Neural progenitor cell (in vitro differentiated cells): Measurements from ENCODE around the gene ZNF638.

Experiments
- EZH2 ChIP-seq: fragments of 200-600 bp; sonication (generic); IDR thresholded peaks from 2 replicates; pipeline ENCODE4 v1.6.1; 2017; ENCODE audit warnings: antibody characterized with exemption, mild to moderate bottlenecking, moderate library complexity
- TF ChIP-seq, protein P1 (sequence below): fragments of 200-600 bp; sonication (generic); IDR thresholded peaks from 2 replicates; pipeline ENCODE4 v1.5.1; 2017; ENCODE audit warnings: antibody characterized with exemption, mild to moderate bottlenecking

DNA sequence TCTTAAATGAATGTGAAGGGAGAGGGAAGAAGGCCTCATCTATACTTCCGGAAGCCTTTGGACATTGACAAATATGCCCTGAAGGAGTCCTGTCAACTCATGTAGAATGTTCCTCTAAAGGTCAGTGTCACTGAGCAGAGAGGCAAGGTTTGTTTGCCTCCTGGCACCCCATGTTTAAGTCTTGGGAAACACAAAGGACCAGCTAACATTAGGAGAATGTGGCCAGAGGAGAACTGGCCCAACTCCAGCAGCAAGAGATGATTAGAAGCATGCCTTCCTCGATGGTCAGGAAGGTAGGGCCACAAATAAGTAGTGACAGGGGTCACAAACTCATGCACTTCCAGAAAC is 127.5 kb downstream of the ZNF638 start:
- TF ChIP-seq, protein P1, sequence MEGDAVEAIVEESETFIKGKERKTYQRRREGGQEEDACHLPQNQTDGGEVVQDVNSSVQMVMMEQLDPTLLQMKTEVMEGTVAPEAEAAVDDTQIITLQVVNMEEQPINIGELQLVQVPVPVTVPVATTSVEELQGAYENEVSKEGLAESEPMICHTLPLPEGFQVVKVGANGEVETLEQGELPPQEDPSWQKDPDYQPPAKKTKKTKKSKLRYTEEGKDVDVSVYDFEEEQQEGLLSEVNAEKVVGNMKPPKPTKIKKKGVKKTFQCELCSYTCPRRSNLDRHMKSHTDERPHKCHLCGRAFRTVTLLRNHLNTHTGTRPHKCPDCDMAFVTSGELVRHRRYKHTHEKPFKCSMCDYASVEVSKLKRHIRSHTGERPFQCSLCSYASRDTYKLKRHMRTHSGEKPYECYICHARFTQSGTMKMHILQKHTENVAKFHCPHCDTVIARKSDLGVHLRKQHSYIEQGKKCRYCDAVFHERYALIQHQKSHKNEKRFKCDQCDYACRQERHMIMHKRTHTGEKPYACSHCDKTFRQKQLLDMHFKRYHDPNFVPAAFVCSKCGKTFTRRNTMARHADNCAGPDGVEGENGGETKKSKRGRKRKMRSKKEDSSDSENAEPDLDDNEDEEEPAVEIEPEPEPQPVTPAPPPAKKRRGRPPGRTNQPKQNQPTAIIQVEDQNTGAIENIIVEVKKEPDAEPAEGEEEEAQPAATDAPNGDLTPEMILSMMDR: no peak
- no peak for TF ChIP-seq EZH2
